HCT116 (cell line): Measurements from ENCODE around the gene RPS6KA1.

Experiments used
- ATF3 ChIP-seq: IDR thresholded peaks from 2 replicates; pipeline ENCODE4 v1.6.1; 2012
- CBX3 ChIP-seq: IDR thresholded peaks from 2 replicates; pipeline ENCODE4 v1.6.1; 2012; ENCODE audit warnings: low read depth
- CEBPB ChIP-seq: IDR thresholded peaks from 2 replicates; pipeline ENCODE4 v1.6.1; 2012; ENCODE audit warnings: low read depth
- CTCF ChIP-seq, 3 experiments: fragments of 200-600 bp in 1 of 3; sonication (generic) in 1 of 3; IDR thresholded peaks in 2 of 3; conservative IDR thresholded peaks in 1 of 3; 2 replicates each; pipeline ENCODE4 v1.5.1; 2012 to 2017; ENCODE audit warnings: low read depth in 2 of 3, low read length in 2 of 3, antibody characterized with exemption in 1 of 3, borderline replicate concordance in 1 of 3, control low read depth in 1 of 3, mild to moderate bottlenecking in 1 of 3, mixed read lengths in 1 of 3, mixed run types in 1 of 3, moderate library complexity in 1 of 3; ENCODE audit not compliant: insufficient read depth in 1 of 3
- EZH2 ChIP-seq: fragments of 200-600 bp; sonication (generic); IDR thresholded peaks from 2 replicates; pipeline ENCODE4 v1.6.1; 2017; ENCODE audit warnings: antibody characterized with exemption, mixed run types
- MAX ChIP-seq: IDR thresholded peaks from 2 replicates; pipeline ENCODE4 v1.6.1; 2012
- POLR2A ChIP-seq: IDR thresholded peaks from 2 replicates; pipeline ENCODE4 v1.7.0; 2011; ENCODE audit warnings: borderline replicate concordance; ENCODE audit not compliant: insufficient read depth, insufficient read length; ENCODE audit errors: extremely low read depth
- POLR2AphosphoS5 ChIP-seq: IDR thresholded peaks from 2 replicates; pipeline ENCODE4 v1.6.1; 2011; ENCODE audit warnings: mild to moderate bottlenecking, low read depth, low read length, moderate library complexity
- RAD21 ChIP-seq: IDR thresholded peaks from 2 replicates; pipeline ENCODE4 v1.6.1; 2012; ENCODE audit warnings: low read depth, mild to moderate bottlenecking
- REST ChIP-seq: IDR thresholded peaks from 2 replicates; pipeline ENCODE4 v1.6.1; 2012; ENCODE audit warnings: low read depth
- SRF ChIP-seq: IDR thresholded peaks from 2 replicates; pipeline ENCODE4 v1.6.1; 2012; ENCODE audit warnings: low read depth
- YY1 ChIP-seq: IDR thresholded peaks from 2 replicates; pipeline ENCODE4 v1.6.1; 2011; ENCODE audit warnings: low read length, low read depth, moderate library complexity, mild to moderate bottlenecking; ENCODE audit not compliant: insufficient replicate concordance; ENCODE audit errors: extremely low read depth
- ZNF274 ChIP-seq: fragments of 200-500 bp; sonication (Bioruptor generic); IDR thresholded peaks from 2 replicates; pipeline ENCODE4 v1.6.1; 2014; ENCODE audit warnings: mild to moderate bottlenecking, low read depth, low read length, inconsistent platforms

- TF ChIP-seq ZNF274 (no peak), CTCF (IDR thresholded peaks at IDR 0.05 in 2 of 3, conservative IDR thresholded peaks at IDR 0.05 in 1 of 3; ENCODE audit: borderline replicate concordance in 1 of 3, insufficient read depth in 1 of 3, low read depth in 2 of 3, low read length in 2 of 3) (no peak), POLR2A (no peak), EZH2 (no peak), SRF (no peak), POLR2AphosphoS5 (no peak), RAD21 (no peak), YY1 (no peak), CBX3 (no peak), REST (no peak), MAX (no peak), ATF3 (no peak), CEBPB (no peak)
Measured at GRCh38 chr1:26554781-26555180, 25.2 kb downstream of the RPS6KA1 start.
